ENCODE data around the gene ULBP2.
"Not testable (repeated sequence)": the region's sequence is repeated elsewhere in the genome, so short reads cannot be mapped to it uniquely, and the experiment has no call there.

DNA sequence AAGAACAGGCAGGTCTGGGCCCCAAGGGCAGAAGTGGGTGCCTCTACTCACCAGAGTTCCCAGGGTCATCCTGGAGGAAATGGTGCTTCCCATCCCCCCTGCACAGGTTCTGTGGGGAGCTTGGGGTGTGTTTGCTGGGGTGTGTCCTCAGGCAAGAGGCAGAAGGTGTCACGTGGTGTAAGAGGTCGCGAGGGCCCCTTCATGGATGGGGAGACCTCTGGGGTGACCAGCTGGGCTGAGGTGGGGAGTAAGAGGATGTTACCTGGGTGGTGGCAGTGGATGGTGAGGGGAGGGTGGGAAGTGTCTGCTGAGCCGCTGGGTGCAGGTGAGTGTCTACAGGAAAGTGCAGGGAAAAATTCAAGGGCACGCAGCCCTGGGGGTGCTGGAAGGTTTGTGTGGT, 19.7 kb upstream of the ULBP2 start:
- TF ChIP-seq, protein P1, sequence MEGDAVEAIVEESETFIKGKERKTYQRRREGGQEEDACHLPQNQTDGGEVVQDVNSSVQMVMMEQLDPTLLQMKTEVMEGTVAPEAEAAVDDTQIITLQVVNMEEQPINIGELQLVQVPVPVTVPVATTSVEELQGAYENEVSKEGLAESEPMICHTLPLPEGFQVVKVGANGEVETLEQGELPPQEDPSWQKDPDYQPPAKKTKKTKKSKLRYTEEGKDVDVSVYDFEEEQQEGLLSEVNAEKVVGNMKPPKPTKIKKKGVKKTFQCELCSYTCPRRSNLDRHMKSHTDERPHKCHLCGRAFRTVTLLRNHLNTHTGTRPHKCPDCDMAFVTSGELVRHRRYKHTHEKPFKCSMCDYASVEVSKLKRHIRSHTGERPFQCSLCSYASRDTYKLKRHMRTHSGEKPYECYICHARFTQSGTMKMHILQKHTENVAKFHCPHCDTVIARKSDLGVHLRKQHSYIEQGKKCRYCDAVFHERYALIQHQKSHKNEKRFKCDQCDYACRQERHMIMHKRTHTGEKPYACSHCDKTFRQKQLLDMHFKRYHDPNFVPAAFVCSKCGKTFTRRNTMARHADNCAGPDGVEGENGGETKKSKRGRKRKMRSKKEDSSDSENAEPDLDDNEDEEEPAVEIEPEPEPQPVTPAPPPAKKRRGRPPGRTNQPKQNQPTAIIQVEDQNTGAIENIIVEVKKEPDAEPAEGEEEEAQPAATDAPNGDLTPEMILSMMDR (IDR thresholded peaks at IDR 0.05), result not testable (repeated sequence)
- TF ChIP-seq POLR2A (IDR thresholded peaks at IDR 0.05), result not testable (repeated sequence)
